ENCODE measurements around the gene CENPX. TPM values are rescaled to one million over a fixed set of nuclear protein-coding genes. Genes with fewer than 3 reads are reported as not detected.
A peak's percentile ranks its signal among the peaks of the same experiment; 100 is the strongest.

Gene CENPX
- total RNA-seq, 1 donor from 2014 or later, result 38.6 TPM

DNA sequence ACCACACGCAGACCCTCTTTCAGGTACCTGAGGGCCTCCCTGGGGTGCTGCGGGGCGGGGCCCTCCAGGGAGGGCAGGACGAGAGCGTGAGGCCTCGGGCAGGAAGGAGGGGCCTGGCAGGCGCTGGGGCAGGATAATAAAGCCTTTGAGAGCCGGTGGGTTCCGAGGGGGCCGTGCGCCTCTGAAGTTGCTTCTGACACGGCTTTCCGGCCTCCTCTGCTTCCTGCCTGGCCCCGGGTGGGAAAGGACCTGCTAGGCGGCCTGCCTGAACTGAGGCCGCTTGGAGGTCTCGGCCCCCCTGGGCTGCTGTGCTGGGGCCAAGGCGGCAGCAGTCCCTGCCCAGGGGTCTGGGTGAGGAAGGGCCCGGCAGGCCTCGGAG, 10.4 kb downstream of the CENPX start:
- DNase-seq (ENCODE audit: low read depth in 2 of 2), result no peak

DNA sequence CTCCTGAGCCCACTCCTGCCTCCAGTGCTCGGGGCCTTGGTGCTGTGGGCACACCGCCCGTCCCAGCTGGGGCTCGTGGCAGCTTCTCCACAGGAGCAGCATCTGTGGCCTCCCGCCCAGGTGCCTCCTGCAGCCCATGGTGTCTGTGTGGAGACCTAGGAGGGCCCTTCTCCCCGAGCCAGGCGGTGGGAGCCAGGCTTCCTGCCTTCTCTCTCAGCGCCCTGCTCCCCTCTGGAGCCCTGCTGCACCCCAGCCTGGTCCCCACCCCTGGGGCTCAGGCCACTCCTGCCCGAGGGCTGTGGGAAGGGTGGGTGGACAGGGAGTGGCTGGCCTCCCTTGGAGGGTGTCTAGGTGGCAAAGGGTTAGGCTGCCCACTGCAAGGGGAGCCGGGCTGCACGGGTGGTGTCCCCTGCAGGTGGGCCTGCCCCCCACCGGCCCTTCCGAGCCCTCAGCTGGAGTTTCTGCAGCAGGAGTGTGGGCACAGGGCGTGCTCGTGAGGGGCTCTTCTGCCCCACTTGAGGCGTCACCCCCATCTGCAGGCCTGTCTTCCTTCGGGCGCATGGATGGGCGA, 11.0 kb downstream of the CENPX start:
- no peak for DNase-seq (ENCODE audit: low read depth in 2 of 2)

DNA sequence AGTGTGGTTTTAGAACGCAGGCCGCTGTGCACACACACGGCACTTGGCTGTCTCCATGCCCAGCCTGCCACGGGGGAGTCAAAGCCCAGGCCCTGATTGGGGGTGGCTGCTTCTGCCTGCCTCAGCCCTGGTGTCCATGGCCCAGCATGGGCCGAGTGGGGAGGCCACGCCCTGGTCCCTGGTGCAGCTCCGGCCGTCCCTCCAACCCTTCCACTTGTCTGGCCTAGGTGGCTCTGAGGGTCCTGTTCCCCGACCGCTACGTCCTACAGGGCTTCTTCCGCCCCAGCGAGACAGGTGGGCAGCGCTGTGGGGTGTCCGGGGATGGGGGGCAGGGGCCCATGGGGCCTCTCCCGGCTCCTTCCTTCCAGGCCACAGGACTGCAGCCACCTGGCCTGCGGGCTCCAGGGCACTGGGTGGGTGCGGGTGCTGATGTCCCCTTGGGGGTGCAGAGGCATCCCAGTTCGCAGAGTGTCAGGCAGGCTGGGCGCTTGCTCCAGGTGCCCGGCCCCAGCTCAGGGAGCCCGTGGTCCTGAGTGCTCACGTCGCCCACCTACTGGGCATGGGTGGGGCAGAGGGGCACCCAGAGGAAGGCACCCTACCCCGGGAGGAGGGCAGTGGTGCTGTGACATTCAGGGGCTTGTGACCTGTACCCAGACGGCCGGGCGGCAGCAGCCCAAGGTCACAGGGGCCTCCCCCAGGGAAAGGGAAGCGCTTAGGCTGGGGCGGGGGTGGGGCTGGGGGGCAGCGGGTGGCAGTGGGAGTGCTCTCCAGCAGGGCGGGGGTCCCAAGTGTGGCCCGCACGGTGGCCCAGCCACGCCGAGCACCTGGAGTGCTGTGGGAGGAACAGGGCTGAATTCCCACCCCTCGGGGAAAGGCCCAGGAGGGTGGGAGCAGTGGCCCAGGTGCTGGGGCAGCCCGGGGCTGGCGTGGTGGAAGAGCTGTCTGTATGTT, 11.8 kb downstream of the CENPX start:
- DNase-seq (ENCODE audit: low read depth in 2 of 2), result no peak

DNA sequence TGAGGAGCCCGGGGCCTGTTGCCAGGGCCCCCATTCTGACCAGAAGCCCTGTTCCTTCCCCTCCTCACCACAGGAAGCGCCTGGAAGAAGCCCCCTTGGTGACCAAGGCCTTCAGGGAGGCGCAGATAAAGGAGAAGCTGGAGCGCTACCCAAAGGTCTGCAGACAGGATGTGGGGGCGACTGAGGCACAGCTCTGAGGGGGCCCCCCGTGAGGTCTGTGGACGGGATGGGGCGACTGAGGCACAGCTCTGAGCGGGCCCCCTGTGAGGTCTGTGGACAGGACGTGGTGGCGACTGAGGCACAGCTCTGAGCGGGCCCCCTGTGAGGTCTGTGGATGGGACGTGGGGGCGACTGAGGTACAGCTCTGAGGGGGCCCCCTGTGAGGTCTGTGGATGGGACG, 13.3 kb downstream of the CENPX start:
- no peak for DNase-seq (ENCODE audit: low read depth in 2 of 2)

DNA sequence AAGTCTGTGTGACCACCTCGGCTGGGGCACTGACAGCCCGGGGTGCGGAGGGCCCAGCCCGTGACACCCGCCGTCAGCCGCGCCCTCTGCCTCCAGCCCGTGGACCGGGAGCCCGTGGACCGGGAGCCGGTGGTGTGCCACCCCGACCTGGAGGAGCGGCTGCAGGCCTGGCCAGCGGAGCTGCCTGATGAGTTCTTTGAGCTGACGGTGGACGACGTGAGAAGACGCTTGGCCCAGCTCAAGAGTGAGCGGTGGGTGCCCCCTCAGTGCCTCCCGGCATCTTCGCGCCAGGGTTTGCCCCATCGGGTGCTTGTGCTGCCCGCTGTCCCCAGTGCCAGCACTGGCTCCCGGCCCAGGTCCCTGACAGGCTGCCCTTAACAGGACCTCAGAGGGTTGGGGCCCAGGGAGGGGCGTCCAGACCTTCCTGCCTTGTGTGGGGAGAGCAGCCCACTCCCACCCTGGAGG, 13.7 kb downstream of the CENPX start:
- no peak for DNase-seq (ENCODE audit: low read depth in 2 of 2)

DNA sequence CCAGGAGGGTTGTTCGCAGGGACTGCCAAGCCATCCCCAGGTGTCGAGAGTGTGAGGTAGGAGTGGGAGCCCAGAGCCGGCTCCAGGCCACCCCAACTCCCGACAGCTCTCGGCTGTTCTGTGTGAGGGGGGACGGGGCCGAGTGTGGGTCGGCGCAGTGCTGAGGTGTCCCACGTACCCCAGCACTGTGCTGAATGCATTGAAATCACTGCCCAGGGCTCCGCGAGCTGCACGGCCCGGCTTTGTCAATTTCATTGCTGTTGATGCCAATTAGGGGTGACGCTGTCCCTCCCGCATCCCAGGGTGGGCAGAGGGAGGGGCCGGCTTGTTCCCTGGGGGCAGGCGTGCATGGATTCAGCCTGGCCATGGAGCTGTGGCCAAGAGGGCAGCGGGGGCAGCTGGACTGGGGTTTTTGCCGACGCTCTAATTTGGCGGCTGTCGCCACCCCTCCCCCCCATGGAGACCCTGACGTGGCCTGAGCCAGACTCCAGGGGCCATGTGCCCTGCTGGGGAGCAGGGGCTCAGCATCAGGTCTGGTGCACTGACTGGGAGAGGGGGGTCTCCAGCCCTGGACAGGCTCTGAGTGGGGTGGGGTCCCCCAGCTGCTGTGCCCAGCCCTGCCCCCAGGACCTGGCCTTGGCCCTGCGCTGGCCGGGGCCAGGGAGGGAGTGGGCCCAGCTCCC, 14.3 kb downstream of the CENPX start:
- no peak for DNase-seq (ENCODE audit: low read depth in 2 of 2)

DNA sequence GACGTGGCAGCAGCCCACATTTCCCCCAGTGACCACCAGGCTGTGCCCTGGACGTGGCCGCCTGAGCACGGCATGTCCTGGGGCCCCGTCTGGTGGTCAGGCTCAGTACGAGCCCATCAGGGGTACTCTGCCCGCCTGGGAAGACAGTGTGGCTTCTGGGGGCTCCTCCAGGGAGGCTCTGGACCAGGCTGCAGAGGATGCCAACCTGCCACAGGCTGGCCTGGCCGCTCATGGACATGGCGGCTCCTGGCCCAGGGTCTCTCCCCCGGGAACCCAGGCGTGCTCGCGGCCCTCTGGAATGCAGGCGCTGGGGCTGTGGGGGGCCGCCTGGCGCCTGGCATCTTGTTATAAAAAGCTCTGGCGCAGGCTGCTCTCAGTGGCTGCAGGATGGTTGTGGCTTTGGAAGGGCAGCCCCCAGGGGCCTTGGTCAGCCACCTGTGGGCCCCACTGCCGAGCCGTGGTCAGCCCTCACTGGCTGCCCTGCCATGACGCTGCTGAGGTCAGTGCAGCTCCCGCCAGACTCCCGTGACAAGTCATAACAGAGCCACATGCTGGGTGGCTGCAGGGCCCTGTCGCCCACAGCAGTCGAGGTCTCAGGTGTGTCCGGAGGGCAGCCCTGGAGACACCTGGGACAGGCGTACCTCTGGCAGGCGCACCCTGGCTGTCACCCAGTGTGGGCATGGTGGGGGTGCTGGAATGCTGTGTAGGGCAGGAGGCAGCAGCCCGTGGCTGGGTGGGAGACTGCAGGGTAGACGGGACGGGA, 15.0 kb downstream of the CENPX start:
- DNase-seq (ENCODE audit: low read depth in 2 of 2), result no peak

DNA sequence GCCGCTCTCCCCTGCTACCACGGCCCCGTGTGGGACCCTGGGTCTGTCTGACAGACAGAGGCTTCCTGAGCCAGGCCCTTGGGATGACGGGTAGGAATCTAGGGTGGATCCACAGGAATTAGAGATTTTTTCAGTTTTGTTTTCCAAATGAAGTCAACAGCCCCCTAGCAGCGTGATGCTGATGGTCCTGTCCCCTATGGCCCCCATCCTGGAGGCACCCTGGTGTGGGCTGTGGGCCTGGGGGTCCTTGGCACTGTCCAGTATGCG, 15.5 kb downstream of the CENPX start:
- DNase-seq (ENCODE audit: low read depth in 2 of 2), result no peak

DNA sequence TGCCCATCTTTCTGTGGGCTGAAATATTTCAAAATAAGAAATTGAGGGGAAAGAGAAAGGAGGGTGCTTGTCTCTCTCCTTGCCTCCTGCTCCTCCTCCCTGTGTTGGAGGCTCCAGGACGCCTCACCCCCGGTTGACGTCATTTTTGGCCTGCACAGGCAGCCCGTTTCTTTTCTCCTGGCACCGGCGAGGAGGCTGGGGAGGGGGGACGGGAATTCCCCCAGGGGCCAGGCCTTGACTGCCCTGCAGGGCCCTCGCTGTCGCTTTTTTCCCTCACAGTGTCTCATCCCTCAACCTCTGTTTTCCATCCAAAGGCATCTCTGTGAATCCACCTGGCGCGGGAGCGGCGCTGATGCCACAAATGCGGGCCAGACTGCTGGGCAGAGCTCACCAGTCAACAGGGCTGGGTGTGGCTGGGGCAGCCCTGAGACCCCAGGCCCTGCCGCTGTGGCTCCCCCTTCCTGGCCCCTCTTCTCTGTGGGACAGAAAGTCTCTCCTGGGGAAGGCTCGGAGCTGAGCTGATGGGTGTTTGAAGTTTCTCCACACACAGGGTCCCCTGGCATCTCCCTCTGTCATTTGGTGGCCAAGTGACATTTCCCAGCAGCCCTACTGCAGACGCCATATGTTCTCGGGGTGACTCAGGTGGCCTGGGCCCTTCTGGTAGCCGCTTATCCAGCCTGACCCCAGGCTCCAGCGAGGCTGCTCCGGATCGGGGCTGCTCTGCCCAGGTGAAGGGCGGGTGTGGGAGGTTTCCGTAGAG, 16.0 kb downstream of the CENPX start:
- no peak for DNase-seq (ENCODE audit: low read depth in 2 of 2)

DNA sequence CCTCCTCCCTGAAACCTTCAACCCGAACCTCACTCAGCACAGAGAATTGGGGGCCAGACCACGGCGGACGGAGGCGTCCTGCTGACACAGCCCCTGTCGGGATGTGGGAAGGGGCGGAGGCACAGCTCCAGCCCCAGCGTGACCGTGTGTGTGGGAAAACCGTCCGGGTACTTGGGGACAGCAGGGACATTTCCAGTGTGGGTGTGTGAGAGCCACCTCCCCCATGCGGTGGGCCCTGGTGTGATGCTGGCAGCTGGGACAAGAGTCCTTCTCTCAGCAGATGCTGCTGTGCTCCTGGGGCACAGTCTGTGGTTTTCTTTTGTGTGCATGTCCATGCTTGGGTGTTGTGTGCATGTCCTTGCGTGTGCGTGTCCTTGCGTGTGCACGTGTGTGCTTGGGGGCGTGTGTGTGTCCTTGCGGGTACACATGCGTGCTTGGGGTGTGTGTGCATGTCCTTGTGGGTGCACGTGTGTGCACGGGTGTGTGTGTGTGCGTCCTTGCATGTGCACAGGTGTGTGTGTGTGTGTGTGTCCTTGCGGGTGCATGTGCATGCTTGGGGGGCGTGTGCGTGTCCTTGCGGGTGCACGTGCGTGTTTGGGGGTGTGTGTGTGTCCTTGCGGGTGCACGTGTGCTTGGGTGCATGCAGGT, 16.9 kb downstream of the CENPX start:
- no peak for DNase-seq (ENCODE audit: low read depth in 2 of 2)

DNA sequence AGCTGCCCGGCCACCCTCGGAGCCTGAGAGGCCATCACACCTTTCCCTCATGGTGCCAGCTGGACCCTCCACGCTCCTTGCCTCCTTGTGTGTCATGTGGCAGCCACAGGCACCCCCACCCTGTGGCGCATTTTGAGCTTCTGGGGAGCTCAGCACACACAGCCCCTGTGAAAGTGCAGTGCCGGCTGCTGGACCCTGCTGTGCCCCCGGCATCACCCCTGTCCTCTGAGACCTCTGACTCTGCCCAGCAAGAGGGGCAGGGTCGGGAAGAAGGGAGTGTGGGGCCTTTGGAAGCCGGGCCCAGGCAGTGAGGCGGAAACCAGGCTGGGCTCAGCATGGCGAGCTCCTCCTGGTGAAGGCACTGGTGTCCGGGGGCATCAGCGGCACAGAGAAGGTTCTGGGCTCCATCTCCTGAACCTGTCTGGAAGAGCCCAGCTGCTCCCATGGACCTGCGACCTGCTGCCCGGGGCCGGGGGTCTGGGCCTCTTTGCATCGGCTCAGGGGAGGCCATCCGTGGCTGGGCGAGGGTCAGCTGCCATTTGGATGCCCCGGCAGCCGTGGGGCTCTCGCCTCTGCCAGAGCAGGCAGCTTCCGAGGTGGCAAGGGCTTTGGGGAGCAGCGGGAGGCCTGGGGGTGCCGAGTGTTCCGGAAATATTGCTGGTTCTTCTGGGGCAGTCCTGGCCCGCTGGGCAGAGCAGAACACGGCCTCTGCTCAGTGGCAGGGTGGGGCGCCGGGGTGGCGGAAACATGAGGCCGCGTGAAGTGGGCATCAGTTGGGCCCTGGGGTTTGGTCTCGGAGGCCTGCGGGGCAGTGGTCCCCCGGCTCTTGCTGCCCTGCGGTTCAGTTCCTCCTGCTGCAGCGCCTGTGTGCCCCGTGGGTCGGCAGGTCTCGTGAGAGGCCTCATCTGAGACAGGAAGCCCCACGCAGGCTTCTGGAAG, 17.9 kb downstream of the CENPX start:
- DNase-seq (ENCODE audit: low read depth in 2 of 2), result no peak

DNA sequence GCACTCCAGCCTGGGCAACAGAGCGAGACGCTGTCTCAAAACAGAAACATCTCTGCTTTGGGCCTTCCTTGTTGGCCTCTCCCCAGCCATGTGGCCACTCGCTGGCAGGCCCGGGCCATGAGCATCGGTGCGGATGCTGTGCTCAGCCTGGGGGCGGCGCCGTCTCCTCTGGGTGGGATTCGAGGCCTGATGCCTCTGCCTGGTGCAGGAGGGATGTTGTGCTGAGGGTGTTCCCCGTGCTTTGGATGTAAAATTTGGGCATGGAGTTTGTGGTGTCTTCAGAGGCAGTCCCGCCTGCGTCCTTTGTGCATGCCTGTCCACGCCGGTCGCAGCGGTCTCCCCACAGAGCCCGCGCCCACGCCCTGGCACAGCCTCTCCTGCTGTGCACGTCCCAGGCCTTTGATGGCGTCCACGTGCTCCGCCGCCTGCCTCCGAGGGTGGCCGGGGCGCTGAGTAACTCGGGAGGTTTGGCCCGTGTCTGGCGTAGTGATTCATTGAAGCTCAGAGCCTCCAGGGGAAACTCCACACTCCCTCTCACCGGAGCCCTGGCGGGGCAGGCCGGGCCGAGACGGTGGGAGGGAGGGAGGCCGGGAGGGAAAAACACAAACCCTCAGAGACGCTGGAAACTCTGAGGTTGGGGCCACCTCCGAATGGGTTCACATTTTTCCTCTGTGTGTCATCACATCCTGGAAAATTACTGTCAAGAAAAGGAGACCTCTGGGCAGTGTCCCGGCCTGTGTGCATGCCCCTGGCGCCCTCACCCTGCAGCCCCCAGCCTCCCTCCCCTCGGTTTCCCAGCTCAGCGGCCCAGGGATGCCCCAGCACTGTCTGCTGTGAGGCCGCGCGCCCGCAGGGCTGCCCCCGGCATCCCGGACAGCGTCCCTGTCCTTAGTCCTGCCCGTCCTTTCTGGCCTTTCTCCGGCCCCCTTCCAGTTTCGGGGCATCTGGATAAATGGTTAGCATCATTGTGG, 19.0 kb downstream of the CENPX start:
- peak; percentile 30 to 89 for DNase-seq (ENCODE audit: low read depth in 2 of 2)

DNA sequence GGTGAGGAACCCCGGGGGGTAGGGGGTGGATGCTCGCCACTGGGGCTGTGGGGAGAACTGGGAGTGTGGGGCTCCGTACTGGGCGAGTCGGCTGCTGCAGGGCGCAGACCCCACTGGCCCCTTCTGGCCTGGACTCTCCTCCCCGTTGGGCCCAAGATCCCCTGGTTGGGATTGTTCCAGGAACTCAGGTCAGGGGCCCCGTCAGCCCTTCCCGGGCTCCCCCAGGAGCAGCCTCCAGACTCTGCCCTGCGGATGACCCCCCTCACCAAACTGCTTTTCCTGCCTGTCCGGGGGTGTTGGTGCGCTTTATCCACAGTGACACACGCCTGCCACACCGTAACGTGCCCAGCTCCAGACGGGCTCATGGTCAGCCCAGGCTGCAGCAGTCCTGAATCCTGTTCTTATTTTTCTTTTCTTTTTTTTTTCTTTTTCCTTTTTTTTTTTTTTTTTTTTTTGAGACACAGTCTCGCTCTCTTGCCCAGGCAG, 21.1 kb downstream of the CENPX start:
- DNase-seq (ENCODE audit: low read depth in 2 of 2), result no peak

DNA sequence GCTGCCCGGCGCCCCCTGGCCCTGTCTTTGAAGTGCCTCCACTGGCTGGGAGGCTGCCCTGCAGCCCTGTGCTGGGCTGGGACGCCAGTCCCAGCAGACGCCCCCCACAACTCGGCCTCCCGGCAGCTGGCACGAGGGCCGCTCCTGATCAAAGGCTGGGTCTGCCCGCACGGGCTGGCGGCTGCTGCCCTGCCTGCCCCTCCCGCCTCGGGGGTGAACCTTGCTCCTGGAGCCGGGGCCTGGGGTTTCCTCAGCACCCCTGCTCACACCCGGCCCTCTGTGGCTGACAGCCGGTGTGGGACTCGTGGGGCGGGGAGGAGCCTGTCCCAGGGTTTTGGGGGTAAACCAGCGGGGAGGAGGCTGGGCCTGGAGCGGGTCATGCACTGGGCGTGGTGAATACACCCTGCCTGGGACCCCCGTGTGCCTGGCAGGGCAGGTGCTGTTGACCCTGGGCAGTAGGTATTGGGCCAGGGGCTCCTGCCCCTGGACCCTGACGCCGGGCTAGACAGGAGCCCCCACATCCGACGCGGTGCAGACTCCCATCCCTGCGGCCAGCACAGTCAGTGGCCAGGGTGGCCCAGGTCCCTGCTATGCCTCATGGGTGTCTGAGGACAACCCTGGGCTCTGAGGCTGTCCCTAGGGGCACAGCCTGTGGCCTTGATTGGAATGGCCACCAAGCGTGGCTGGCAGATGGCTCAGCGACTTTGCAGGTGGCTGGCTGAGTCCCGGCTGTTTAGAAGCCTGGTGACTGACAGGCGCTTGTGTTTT, 21.7 kb downstream of the CENPX start:
- no peak for DNase-seq (ENCODE audit: low read depth in 2 of 2)

DNA sequence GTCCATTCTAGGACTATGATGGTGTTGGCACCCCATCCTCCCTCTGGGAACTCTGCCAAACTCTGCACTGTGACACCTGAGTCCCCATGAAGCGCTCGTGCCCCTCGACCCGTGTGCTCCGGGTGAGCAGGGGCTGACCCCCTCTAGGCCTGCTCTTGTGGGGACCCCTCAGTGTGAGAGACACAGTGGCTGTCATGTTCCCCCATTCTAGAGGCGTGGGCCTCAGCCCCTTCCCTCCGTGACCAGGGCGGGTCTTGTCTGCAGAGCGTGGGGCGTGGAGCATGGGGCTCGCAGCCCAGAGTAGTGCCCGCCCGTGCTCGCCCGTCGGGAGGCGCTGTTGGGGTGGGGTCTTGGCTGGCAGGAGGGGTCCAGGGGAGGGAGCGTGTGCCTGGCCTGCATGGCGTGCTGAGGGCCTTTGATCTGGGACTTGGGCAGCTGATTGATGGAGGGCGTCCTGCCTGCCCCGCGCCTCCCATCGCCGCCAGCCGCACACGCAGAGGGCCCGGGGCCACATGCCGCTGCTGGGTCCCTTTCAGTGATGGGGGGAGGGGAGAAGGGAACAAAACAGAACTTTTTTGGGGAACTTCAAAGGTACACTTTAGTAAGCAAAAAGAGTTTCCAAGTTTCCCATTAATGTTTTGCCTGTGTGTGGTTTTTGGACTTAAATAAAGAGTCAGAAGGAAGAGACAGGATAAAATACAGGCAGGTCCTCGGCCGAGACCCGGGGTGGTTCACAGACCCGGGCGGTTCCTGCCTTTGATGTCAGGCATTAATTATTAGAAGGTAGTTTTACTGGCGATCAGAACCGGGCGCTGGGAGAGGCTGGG, 22.5 kb downstream of the CENPX start:
- DNase-seq (ENCODE audit: low read depth in 2 of 2), result no peak

DNA sequence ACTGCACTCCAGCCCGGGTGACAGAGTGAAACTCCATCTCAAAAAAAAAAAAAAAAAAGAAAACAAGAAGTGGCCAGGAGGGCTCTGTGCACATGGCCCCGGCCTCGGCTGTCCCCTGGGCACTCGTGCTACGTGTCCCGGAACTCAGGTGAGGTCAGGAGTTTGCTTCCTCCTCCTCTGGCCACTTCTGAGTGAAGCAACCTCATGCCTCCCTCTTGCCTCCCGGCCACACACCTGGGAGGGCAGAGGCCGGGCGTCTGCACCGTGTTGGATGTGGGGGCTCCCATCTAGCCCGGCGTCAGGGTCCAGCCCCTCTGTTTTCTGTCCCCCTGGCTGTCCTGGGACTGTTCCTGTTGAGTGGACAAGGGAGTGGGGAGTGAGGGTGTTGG, 23.1 kb downstream of the CENPX start:
- no peak for DNase-seq (ENCODE audit: low read depth in 2 of 2)
